Measurements from ENCODE around the gene TTLL3. TPM values are rescaled to one million over a fixed set of nuclear protein-coding genes. Genes with fewer than 3 reads are reported as not detected.

Gene TTLL3, protein sequence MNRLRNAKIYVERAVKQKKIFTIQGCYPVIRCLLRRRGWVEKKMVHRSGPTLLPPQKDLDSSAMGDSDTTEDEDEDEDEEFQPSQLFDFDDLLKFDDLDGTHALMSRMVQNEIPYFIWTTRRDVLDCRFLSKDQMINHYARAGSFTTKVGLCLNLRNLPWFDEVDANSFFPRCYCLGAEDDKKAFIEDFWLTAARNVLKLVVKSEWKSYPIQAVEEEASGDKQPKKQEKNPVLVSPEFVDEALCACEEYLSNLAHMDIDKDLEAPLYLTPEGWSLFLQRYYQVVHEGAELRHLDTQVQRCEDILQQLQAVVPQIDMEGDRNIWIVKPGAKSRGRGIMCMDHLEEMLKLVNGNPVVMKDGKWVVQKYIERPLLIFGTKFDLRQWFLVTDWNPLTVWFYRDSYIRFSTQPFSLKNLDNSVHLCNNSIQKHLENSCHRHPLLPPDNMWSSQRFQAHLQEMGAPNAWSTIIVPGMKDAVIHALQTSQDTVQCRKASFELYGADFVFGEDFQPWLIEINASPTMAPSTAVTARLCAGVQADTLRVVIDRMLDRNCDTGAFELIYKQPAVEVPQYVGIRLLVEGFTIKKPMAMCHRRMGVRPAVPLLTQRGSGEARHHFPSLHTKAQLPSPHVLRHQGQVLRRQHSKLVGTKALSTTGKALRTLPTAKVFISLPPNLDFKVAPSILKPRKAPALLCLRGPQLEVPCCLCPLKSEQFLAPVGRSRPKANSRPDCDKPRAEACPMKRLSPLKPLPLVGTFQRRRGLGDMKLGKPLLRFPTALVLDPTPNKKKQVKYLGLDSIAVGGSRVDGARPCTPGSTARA
- total RNA-seq (2022; extraction: Qiagen RNA extraction), result 4.7 to 6.7 TPM (median 6.5 TPM) in 5 replicates

DNA sequence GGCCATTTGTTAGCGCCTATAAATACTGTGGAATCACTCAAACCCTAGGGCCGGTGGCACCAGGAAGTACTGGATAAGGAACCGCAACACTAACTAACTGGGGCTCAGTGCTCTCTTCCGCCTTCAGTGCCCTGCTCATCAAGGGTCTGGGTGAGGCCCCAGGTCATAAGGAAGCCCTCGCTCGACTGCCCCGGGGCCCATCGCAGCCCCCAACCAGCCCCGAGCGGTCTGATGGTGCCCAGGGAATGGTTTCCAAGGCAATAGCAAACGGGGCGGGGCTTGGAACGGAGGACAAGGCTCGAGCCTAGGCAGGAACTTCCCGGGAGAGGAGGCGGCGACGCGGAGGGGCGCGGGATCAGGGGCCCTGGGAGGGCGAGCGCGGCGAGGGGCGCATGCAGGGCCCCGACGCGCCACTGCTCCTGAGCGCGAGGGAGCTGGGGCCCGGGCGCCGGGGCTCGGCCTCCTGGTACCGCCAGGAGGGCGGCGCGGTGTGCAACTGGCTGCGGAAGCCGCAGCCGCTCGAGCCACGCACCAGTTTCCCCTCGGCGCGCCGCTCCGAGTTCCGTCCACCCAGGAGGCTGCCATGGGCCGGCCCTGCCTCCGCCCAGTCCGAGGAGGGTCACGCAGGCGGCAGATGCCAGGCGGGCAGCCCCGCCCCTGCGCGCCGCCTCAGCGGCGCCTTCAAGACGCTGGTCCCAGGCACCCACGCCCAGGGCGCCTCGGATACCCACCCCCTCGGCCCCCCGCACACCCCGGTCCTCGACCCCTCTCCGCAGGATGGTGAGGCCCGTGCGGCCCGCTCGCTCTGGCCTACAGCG lies at the start of gene TTLL3:
Gene TTLL3 (plus strand): TSS at position 648 of the 818 bp plus-strand sequence. CDS start 400 bp downstream, outside the sequence.

GRCh38 chr3:9769426-9770275 lies 40.4 kb upstream of the TTLL3 start, which contains the start of gene CAMK1:
TSS of gene CAMK1 (minus strand) at chr3:9769947. CDS start at chr3:9767749, 2,198 bp downstream.

GRCh38 chr3:9792405-9793160 lies 17.5 kb upstream of the TTLL3 start, which contains the start of the genes ARPC4 and TADA3:
TSS of gene ARPC4 (plus strand) at chr3:9793082. CDS start at chr3:9793122, 40 bp downstream.
TSS of gene TADA3 (minus strand) at chr3:9792473. CDS start at chr3:9791466, 1,007 bp downstream.

GRCh38 chr3:9843715-9844438 lies 33.8 kb downstream of the TTLL3 start, which contains the start of gene RPUSD3:
TSS of gene RPUSD3 (minus strand) at chr3:9844008. CDS start at chr3:9843990, 18 bp downstream.

GRCh38 chr3:9879830-9880549 lies 69.9 kb downstream of the TTLL3 start, which contains the start of gene CIDEC:
TSS of gene CIDEC (minus strand) at chr3:9880253. CDS start at chr3:9878486, 1,767 bp downstream.

Other genes starting within 250 kb of the TTLL3 start
- gene MTMR14, start 160.8 kb upstream of the TTLL3 start, total RNA-seq (2022; extraction: Qiagen RNA extraction), result 27.1 to 30.2 TPM (median 29.1 TPM) in 5 replicates
- gene CPNE9, start 106.4 kb upstream of the TTLL3 start, total RNA-seq (2022; extraction: Qiagen RNA extraction), result 0.05 to 0.25 TPM (median 0.14 TPM) in 4 of 5 replicates, not detected in the other
- 13.1 to 19.7 TPM (median 19.2 TPM) in 5 replicates for gene BRPF1, start 78.5 kb upstream of the TTLL3 start, total RNA-seq (2022; extraction: Qiagen RNA extraction)
- 14.4 to 18.5 TPM (median 17.8 TPM) in 5 replicates for gene OGG1, start 60.3 kb upstream of the TTLL3 start, total RNA-seq (2022; extraction: Qiagen RNA extraction)
- 14.0 to 17.7 TPM (median 16.9 TPM) in 5 replicates for gene CAMK1, start 40.3 kb upstream of the TTLL3 start, total RNA-seq (2022; extraction: Qiagen RNA extraction)
- 55.8 to 64.5 TPM (median 61.7 TPM) in 5 replicates for gene TADA3, start 17.8 kb upstream of the TTLL3 start, total RNA-seq (2022; extraction: Qiagen RNA extraction)
- gene ARPC4, start 17.2 kb upstream of the TTLL3 start, total RNA-seq (2022; extraction: Qiagen RNA extraction), result 157 to 244 TPM (median 171 TPM) in 5 replicates
- 49.4 to 60.8 TPM (median 58.3 TPM) in 5 replicates for gene RPUSD3, start 33.7 kb downstream of the TTLL3 start, total RNA-seq (2022; extraction: Qiagen RNA extraction)
- 75.0 to 96.1 TPM (median 82.6 TPM) in 5 replicates for gene CIDEC, start 70.0 kb downstream of the TTLL3 start, total RNA-seq (2022; extraction: Qiagen RNA extraction)
- gene JAGN1, start 80.3 kb downstream of the TTLL3 start, total RNA-seq (2022; extraction: Qiagen RNA extraction), result 85.1 to 101 TPM (median 91.0 TPM) in 5 replicates
- gene IL17RE, start 92.6 kb downstream of the TTLL3 start, total RNA-seq (2022; extraction: Qiagen RNA extraction), result 0.88 to 1.7 TPM (median 1.5 TPM) in 5 replicates
- 26.8 to 35.6 TPM (median 28.7 TPM) in 5 replicates for gene IL17RC, start 106.8 kb downstream of the TTLL3 start, total RNA-seq (2022; extraction: Qiagen RNA extraction)
- 10.1 to 15.5 TPM (median 13.5 TPM) in 5 replicates for gene CRELD1, start 123.6 kb downstream of the TTLL3 start, total RNA-seq (2022; extraction: Qiagen RNA extraction)
- 1.2 to 1.9 TPM (median 1.7 TPM) in 5 replicates for gene PRRT3, start 142.1 kb downstream of the TTLL3 start, total RNA-seq (2022; extraction: Qiagen RNA extraction)
- 104 to 143 TPM (median 110 TPM) in 5 replicates for gene EMC3, start 176.6 kb downstream of the TTLL3 start, total RNA-seq (2022; extraction: Qiagen RNA extraction)
- gene FANCD2, start 216.2 kb downstream of the TTLL3 start, total RNA-seq (2022; extraction: Qiagen RNA extraction), result 18.3 to 21.7 TPM (median 20.2 TPM) in 5 replicates

All from A549 treated with dexamethasone at 1 μM for 4 hours (cell line).